Measurements from ENCODE around the gene PMPCB.

Gene PMPCB

DNA sequence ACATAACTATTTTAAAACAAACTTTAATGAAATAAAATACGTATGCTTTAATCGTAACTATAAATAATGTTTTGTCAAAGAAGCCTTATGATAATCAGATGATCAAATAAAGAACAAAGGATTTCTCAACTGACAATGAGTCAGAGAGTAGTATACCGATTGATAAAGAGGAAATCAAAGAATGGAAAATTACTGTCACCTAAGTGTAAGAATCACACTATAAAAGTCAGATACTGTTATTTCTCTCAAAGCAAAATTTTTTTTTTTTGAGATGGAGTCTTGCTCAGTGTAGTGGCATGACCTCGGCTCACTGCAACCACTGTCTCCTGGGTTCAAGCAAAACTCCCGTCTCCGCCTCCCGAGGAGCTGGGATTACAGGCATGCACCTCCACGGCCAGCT, 28.5 kb downstream of the PMPCB start:
- DNase-seq (ENCODE audit: low read depth, low spot score), result no peak

DNA sequence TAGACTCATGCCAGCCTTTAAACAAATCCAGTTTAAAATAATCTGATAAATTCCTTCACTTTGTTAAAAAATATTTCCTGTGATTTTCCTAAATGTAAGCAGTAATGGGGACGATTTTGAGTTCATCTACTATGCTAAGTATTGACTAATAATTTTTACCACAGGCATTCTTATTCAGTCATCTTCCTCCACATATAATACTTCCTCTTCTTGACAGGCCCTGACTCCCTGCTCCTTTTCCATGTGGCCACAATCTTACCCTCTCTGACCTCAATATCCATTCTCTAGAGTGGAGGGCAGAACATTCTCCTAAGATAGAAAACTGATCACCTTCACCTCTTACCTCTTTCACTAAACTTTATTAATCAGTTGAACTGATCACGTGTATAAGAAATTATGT, 39.5 kb downstream of the PMPCB start:
- DNase-seq (ENCODE audit: low read depth, low spot score), result no peak

DNA sequence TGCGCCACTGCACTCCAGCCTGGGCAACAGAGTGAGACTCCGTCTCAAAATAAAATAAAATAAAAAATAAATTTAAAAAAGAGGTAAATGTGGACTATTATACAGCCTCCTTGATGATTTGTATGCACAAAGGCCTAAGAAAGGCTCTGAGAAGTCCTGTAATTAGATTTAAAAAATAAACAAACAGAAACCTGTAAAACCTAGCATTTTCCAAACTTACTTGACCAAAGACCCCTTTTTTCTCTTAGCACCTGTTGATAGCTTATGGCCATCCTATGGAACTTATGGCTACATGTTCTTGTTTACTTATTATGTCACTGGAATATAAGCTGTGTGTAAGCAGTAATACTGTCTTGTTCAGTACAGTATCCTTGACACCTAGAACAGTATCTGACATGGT, 41.6 kb downstream of the PMPCB start:
- DNase-seq (ENCODE audit: low read depth, low spot score), result no peak

DNA sequence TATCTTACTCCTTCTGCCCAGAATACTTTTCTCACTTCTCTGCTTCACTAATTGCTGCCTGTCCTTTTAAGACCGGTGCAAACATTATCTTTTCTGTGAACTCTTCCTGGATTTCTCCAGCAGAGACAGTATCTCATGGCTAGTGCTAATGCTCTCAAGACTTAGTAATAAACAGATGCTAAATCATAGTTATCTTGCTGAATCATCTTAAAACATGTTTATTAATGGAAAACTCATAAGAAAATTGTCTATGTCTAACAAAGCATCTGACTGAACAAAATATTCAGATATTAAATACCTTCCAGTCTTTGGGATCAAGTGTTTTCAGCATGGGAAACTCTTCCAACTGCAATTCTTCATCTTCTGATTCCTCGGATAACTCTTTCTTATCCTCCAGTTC, 44.2 kb downstream of the PMPCB start:
- no peak for DNase-seq (ENCODE audit: low read depth, low spot score)

DNA sequence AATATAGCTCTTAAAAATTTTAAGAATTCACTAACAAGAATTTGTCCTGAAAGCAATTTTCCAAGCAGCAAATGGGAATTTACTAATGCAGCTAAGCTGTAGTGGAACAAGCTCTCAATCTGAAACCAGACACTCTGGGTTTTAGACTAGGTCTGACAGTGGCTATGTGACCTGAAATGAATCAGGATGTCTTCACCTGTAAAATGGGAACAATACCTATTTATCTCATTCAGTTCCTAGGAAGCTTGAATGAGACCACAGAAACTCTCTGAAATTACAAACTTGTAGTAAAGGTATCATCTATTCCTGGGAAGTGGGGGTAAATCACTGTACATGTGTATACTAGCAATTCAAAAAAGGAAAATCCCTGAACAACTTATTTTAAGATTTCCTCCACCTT, 46.1 kb downstream of the PMPCB start:
- DNase-seq (ENCODE audit: low read depth, low spot score), result no peak

DNA sequence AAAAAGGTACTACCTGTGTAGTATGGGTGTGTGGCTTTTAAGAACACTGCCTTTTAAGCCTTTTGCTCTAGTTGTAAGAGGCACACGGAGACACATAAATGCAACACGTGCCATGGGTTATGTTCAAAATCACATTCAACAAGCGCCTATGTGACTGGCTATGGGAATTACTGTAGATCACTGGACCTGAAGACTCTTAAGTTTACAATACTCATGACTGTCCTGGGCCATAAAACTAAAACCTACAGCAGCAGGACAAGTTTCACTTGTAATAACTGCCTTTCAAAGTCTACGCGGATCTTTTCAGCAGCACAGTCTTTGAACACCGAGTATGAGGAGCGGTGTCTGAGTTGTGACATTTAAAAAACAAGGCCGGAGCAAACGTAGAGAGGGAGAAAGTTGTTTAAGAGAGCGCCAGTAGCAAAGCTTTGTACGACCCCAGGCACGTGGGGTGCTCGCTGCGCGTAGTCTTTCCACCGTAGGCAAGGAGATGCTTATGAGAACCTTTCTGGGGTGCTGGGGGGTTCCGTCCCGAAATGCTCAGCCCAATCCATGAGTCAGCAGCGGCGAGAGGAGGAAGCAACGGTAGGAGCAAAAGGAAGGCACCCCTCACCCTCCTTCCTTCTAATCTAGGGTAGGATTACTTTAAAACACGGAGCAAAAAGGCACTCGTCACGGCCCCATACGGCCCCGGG, 46.7 kb downstream of the PMPCB start:
- DNase-seq (ENCODE audit: low read depth, low spot score), result no peak

DNA sequence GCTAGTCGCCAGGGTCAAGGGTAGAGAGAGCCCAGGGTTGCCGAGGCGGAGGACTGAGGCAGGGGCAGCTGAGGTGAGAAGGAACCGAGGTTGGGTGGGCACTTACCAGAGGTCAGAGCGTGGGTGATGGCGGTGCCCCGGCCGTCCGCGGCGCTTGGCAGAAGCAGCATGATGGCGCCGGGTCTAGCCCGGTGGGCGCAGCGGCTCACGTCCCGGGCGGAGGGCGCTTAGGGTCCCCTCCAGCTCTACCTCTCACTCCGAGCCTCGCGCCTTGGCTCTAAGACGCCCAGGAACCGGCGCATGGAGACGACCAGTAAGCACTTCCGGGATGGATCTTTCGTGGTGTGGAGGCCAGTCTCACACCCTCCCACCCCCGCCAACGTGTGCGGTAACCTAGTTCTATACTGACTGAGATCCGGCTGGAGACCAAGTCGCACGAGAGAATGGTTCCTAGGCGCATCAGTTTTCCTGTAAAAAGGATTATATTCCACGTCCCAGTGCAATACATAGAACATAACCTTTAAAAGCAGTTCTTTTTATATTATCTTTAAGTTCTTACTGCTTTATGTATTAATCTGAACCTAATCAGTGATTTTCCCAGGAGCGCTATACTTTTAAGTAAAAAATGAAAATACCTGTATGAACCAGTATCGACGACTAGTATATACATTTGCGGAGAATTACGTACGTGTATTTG, 47.4 kb downstream of the PMPCB start, which contains the start of gene DNAJC2:
Gene DNAJC2, minus strand, starts transcription at position 315 of the 697 bp plus-strand sequence. Its CDS starts 145 bp downstream, at position 170.
- DNase-seq (ENCODE audit: low read depth, low spot score), result peak; percentile 80

DNA sequence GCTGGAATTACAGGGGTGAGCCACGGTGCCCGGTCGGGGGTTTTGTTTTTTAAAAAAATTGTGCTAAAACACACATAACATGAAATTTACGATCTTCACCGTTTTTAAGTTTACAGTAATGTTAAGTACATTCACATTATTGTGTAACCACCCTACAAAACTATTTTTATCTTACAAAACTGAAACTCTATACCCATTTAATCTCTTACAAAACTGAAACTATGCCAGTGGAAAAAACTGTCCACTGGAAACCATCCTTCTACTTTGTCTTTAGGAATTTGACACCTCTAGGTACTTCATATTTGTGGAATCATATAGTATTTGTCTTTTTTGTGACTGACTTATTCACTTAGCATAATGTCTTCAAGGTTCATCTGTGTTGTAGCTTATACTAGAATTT, 49.2 kb downstream of the PMPCB start:
- no peak for DNase-seq (ENCODE audit: low read depth, low spot score)

DNA sequence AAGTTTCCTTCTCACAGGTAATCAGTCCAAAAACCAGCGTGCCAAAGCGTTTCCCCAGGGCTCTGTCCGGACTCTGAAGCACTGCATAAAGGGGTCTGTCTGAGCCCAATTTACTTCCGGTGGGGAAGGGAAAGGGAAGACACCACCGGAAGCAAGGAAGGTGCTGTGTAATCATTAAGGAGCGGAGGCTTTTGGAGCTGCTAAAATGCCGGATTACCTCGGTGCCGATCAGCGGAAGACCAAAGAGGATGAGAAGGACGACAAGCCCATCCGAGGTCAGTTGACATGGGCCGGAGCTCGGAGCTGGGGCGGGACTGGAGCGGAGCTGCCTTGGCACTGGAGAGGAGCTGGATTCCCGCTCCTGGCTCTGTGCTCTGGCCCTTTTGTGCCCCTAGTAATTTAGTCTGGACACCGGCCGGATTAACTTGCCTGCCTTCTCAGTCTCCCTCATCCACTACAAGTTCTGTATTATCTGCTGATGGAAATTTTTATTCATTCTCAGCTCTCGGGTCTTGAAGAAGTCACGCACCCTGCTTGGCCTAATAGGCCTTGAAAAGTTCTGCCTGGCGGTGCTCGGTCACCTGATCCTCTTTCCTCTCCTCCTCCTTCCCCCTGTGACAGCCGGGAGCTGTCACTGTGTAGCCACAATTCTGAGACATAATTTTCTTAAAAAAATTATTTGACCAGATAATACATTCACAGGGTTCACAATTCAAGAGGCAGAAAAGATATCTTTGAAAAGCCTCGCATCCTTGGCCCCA, 50.5 kb downstream of the PMPCB start, which contains the start of gene PSMC2:
Gene PSMC2, plus strand, starts transcription at position 137 of the 761 bp plus-strand sequence. Its CDS starts 69 bp downstream, at position 206.
- peak; percentile 81 for DNase-seq (ENCODE audit: low read depth, low spot score)

DNA sequence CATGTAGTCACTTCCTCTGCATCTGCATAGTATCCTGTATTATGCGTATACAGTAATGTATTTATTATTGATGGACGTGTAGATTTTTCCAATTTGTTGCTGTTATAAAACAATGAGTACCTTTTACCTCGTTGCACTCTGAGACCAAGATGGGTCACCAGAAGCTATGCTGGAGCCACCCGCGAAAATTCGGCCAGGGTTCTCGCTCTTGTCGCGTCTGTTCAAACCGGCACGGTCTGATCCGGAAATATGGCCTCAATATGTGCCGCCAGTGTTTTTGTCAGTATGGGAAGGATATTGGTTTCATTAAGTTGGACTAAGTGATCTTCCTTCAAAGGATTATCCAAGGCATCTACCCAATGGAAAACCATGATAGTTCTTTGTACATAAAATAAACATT, 51.2 kb downstream of the PMPCB start:
- no peak for DNase-seq (ENCODE audit: low read depth, low spot score)

DNA sequence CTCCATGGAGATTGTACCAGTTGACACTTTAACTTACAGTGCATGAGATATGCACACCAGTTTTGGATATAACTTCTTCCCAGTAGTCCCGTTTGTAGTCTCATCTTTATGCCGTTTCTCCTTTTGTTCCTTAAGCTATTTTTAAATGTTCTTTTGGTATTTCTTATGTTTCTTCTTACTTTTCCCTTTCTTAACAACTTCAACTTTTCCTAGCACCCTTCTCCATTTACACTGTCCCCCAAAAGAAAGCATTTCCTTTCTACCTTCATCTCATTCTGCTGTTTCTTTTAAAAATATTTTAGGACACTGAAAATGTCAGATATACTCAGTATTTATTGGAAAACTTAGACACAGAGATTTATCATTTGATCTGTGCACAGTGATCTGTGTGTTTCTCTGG, 51.7 kb downstream of the PMPCB start:
- no peak for DNase-seq (ENCODE audit: low read depth, low spot score)

DNA sequence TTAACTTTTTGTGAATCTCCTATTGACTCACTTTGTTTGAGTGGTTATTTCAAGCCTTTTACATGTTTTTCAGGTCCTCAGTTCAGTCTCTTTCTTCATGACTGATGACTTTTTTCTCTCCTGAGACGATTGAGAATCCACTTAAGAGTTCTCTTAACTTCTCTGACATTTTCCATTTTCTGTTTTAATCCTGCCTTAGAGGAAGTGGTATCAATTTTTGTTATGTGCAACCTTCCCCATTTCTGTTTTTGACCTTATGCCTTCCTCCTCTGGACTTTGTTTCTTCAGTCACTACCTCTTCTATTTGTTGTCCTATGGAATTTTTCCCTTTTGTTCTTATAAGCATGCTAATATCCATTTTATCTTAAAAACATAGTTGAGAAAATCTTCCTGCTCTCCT, 52.6 kb downstream of the PMPCB start:
- DNase-seq (ENCODE audit: low read depth, low spot score), result no peak
